ENCODE data around the gene P2RY13.

Gene P2RY13

GRCh38 chr3:151316267-151316991 lies 12.9 kb downstream of the P2RY13 start, which contains the start of gene GPR87:
Gene GPR87 (minus strand): TSS chr3:151316820. CDS start chr3:151300100, 16,720 bp downstream.
- H3K4me3 ChIP-seq (replicated peaks in 1 of 2; ENCODE audit: low read depth in 2 of 2, low read length in 2 of 2): no peak within 1 kb of the TSS
- TF ChIP-seq CTCF (IDR thresholded peaks at IDR 0.05; ENCODE audit: low read depth, low read length): no peak
- DNase-seq (ENCODE audit: low read depth in 2 of 2): peak in 1 of 2 donors; percentile 64

GRCh38 chr3:151315846-151316245 lies 13.5 kb downstream of the P2RY13 start:
- no peak for DNase-seq (ENCODE audit: low read depth in 2 of 2)
- no peak for TF ChIP-seq CTCF (IDR thresholded peaks at IDR 0.05; ENCODE audit: low read depth, low read length)
- H3K4me3 ChIP-seq (replicated peaks in 1 of 2; ENCODE audit: low read depth in 2 of 2, low read length in 2 of 2): no peak overlapping the region

GRCh38 chr3:151315136-151315535 lies 14.2 kb downstream of the P2RY13 start:
- DNase-seq (ENCODE audit: low read depth in 2 of 2): peak; percentile 58 to 73
- TF ChIP-seq CTCF (IDR thresholded peaks at IDR 0.05; ENCODE audit: low read depth, low read length): no peak

GRCh38 chr3:151314593-151314992 lies 14.8 kb downstream of the P2RY13 start:
- no peak overlapping the region for H3K4me3 ChIP-seq (replicated peaks in 1 of 2; ENCODE audit: low read depth in 2 of 2, low read length in 2 of 2)
- TF ChIP-seq CTCF (IDR thresholded peaks at IDR 0.05; ENCODE audit: low read depth, low read length): no peak
- no peak for DNase-seq (ENCODE audit: low read depth in 2 of 2)

More at GRCh38 chr3:151315136-151315535, 14.2 kb downstream of the P2RY13 start:
- H3K4me3 ChIP-seq (replicated peaks in 1 of 2; ENCODE audit: low read depth in 2 of 2, low read length in 2 of 2): no peak overlapping the region

- no peak overlapping the region for H3K4me3 ChIP-seq (replicated peaks in 1 of 2; ENCODE audit: low read depth in 2 of 2, low read length in 2 of 2)
- TF ChIP-seq CTCF (IDR thresholded peaks at IDR 0.05; ENCODE audit: low read depth, low read length): no peak
- DNase-seq (ENCODE audit: low read depth in 2 of 2): no peak
Measured at GRCh38 chr3:151314137-151314536, 15.2 kb downstream of the P2RY13 start.

GRCh38 chr3:151312972-151313371 lies 16.4 kb downstream of the P2RY13 start:
- H3K4me3 ChIP-seq (replicated peaks in 1 of 2; ENCODE audit: low read depth in 2 of 2, low read length in 2 of 2): no peak overlapping the region
- DNase-seq (ENCODE audit: low read depth in 2 of 2): no peak
- TF ChIP-seq CTCF (IDR thresholded peaks at IDR 0.05; ENCODE audit: low read depth, low read length): no peak
